Stomach (tissue), 4 donors: ENCODE measurements around the gene TEDC2.

Experiments
- EP300 ChIP-seq: sonication (generic); formaldehyde crosslinking; IDR thresholded peaks from one replicate; pipeline ENCODE4 v1.6.1; 2017; ENCODE audit warnings: antibody characterized with exemption
- POLR2A ChIP-seq, 4 donors: fragments of 450-650 bp; IDR thresholded peaks; one replicate each; pipeline ENCODE4 v1.6.1; 2016; ENCODE audit warnings: antibody characterized with exemption in 4 of 4, control low read depth in 2 of 4, mild to moderate bottlenecking in 1 of 4, moderate library complexity in 1 of 4
- TF ChIP-seq, protein P1 (sequence below), 7 experiments: fragments of 450-650 bp in 4 of 7; fragments of 200-600 bp in 3 of 7; sonication (generic) in 3 of 7; IDR thresholded peaks; one replicate each; pipeline ENCODE4 v1.5.1; 2016 to 2019; ENCODE audit warnings: antibody characterized with exemption in 7 of 7, control low read depth in 2 of 7, mild to moderate bottlenecking in 1 of 7

DNA sequence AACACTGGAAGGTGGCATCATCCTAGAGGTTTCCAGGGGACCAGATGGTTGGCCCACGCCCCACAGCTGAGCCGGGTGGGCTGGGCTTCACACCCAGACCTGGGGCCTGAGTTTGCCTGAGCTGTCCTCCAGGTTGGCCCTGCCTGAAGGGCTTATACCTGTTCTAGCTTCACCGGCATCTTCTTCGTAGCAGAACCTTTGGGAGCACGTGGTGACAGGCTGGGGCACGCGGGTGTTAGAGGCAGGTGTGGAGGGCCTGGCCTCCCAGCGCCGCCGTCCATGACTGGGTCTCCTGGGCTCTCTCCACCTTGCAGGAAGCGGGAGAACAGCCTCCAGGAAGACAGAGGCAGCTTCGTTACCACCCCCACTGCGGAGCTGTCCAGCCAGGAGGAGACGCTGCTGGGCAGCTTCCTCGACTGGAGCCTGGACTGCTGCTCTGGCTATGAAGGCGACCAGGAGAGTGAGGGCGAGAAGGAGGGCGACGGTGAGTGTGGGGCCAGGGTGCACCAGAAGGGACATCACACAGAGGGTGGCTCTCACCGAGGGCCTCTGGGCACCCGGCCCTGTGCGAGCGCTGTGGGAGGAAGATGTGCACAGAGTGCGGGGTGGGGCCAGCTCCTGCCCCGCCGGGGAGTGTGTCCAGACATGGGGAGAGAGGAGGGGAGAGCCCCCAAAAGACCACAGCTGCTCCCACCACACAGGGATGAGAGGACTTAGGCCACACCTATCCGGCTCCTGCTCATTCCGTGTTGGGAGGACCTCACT is 4.6 kb upstream of the TEDC2 start:
- TF ChIP-seq, protein P1, sequence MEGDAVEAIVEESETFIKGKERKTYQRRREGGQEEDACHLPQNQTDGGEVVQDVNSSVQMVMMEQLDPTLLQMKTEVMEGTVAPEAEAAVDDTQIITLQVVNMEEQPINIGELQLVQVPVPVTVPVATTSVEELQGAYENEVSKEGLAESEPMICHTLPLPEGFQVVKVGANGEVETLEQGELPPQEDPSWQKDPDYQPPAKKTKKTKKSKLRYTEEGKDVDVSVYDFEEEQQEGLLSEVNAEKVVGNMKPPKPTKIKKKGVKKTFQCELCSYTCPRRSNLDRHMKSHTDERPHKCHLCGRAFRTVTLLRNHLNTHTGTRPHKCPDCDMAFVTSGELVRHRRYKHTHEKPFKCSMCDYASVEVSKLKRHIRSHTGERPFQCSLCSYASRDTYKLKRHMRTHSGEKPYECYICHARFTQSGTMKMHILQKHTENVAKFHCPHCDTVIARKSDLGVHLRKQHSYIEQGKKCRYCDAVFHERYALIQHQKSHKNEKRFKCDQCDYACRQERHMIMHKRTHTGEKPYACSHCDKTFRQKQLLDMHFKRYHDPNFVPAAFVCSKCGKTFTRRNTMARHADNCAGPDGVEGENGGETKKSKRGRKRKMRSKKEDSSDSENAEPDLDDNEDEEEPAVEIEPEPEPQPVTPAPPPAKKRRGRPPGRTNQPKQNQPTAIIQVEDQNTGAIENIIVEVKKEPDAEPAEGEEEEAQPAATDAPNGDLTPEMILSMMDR (IDR thresholded peaks at IDR 0.05), result no peak
- TF ChIP-seq POLR2A (IDR thresholded peaks at IDR 0.05) (no peak), EP300 (no peak)
